OCI-LY3 (cell line): ENCODE results near the gene INTS11.

ENCODE experiments used
- H2AFZ ChIP-seq: fragments of 200-600, 300-600 bp; shearing (Covaris generic); 2 replicates; pipeline ENCODE4 v1.6.0; 2014; ENCODE audit warnings: antibody characterized with exemption, low read depth, low read length
- H3K27ac ChIP-seq: fragments of 200-600, 300-600 bp; sonication (generic); 2 replicates; pipeline ENCODE4 v1.5.1; 2014; ENCODE audit warnings: mild to moderate bottlenecking, low read length, moderate library complexity, mixed read lengths
- H3K27me3 ChIP-seq: fragments of 200-600, 300-600 bp; sonication (generic); 2 replicates; pipeline ENCODE4 v1.6.1; 2014; ENCODE audit warnings: low read depth, low read length, mixed read lengths
- H3K36me3 ChIP-seq: fragments of 200-600, 300-600 bp; sonication (generic); replicated peaks from 2 replicates; pipeline ENCODE3; 2014; ENCODE audit warnings: low read depth, low read length, mixed read lengths
- H3K4me1 ChIP-seq: fragments of 300-600, 200-600 bp; sonication (generic); 2 replicates; pipeline ENCODE4 v1.6.1; 2014; ENCODE audit warnings: low read length, mixed read lengths
- H3K4me2 ChIP-seq: fragments of 200-600, 300-600 bp; sonication (generic); 2 replicates; pipeline ENCODE4 v1.6.1; 2014; ENCODE audit warnings: low read length, mixed read lengths
- H3K4me3 ChIP-seq: fragments of 300-600, 200-600 bp; sonication (generic); 2 replicates; pipeline ENCODE4 v1.5.1; 2014; ENCODE audit warnings: antibody characterized with exemption, mild to moderate bottlenecking, low read length, moderate library complexity
- H3K79me2 ChIP-seq: fragments of 300-600, 200-600 bp; shearing (Covaris generic); 2 replicates; pipeline ENCODE4 v1.6.1; 2014; ENCODE audit warnings: mild to moderate bottlenecking, low read length, mixed read lengths
- H3K9ac ChIP-seq: fragments of 300-600, 200-600 bp; shearing (Covaris generic); 2 replicates; pipeline ENCODE4 v1.6.0; 2014; ENCODE audit warnings: mild to moderate bottlenecking, low read length, moderate library complexity
- H3K9me3 ChIP-seq: fragments of 200-600, 300-600 bp; shearing (Covaris generic); 2 replicates; pipeline ENCODE4 v1.6.1; 2014; ENCODE audit warnings: low read length, mixed read lengths; ENCODE audit not compliant: insufficient read depth
- H4K20me1 ChIP-seq: fragments of 200-600, 300-600 bp; sonication (generic); 2 replicates; pipeline ENCODE4 v1.6.1; 2016; ENCODE audit warnings: low read length, mixed read lengths; ENCODE audit not compliant: insufficient read depth
- EZH2phosphoT487 ChIP-seq: fragments of 200-600 bp; shearing (Covaris generic); IDR thresholded peaks from 2 replicates; pipeline ENCODE4 v1.6.1; 2018; ENCODE audit warnings: antibody characterized with exemption, mixed run types, low read depth
- TF ChIP-seq, protein P1 (sequence below): fragments of 200-600, 300-600 bp; sonication (generic); IDR thresholded peaks from 2 replicates; pipeline ENCODE4 v1.5.1; 2014; ENCODE audit warnings: antibody characterized with exemption, low read length, low read depth

The INTS11 gene

DNA sequence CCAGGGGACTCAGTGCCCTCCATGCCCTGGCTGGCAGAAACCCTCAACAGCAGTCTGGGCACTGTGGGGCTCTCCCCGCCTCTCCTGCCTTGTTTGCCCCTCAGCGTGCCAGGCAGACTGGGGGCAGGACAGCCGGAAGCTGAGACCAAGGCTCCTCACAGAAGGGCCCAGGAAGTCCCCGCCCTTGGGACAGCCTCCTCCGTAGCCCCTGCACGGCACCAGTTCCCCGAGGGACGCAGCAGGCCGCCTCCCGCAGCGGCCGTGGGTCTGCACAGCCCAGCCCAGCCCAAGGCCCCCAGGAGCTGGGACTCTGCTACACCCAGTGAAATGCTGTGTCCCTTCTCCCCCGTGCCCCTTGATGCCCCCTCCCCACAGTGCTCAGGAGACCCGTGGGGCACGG is 3.8 kb upstream of the INTS11 start:
- no peak overlapping the region for H3K4me3 ChIP-seq
- H3K4me2 ChIP-seq = no peak overlapping the region
- H3K9me3 ChIP-seq = no peaks in the 10 kb centered on the region
- peaks cover 12% of the 10 kb centered on the region for H3K4me1 ChIP-seq
- H2AFZ ChIP-seq = no peak overlapping the region
- H3K36me3 ChIP-seq = peaks cover 4% of the 10 kb centered on the region
- H3K9ac ChIP-seq = no peak overlapping the region
- peaks cover 6% of the 10 kb centered on the region; the same call in 1 of the 2 replicates for H4K20me1 ChIP-seq
- H3K27me3 ChIP-seq = no peaks in the 10 kb centered on the region
- H3K79me2 ChIP-seq = peaks cover 23% of the 10 kb centered on the region
- TF ChIP-seq, protein P1, sequence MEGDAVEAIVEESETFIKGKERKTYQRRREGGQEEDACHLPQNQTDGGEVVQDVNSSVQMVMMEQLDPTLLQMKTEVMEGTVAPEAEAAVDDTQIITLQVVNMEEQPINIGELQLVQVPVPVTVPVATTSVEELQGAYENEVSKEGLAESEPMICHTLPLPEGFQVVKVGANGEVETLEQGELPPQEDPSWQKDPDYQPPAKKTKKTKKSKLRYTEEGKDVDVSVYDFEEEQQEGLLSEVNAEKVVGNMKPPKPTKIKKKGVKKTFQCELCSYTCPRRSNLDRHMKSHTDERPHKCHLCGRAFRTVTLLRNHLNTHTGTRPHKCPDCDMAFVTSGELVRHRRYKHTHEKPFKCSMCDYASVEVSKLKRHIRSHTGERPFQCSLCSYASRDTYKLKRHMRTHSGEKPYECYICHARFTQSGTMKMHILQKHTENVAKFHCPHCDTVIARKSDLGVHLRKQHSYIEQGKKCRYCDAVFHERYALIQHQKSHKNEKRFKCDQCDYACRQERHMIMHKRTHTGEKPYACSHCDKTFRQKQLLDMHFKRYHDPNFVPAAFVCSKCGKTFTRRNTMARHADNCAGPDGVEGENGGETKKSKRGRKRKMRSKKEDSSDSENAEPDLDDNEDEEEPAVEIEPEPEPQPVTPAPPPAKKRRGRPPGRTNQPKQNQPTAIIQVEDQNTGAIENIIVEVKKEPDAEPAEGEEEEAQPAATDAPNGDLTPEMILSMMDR = no peak
- TF ChIP-seq EZH2phosphoT487 = no peak
- H3K27ac ChIP-seq = no peak overlapping the region

DNA sequence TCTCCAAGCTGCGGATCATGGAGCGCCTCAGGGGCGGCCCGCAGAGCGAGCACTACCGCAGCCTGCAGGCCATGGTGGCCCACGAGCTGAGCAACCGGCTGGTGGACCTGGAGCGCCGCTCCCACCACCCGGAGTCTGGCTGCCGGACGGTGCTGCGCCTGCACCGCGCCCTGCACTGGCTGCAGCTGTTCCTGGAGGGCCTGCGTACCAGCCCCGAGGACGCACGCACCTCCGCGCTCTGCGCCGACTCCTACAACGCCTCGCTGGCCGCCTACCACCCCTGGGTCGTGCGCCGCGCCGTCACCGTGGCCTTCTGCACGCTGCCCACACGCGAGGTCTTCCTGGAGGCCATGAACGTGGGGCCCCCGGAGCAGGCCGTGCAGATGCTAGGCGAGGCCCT is 2.8 kb upstream of the INTS11 start:
- TF ChIP-seq, protein P1 = no peak
- no peak for TF ChIP-seq EZH2phosphoT487
- no peaks in the 10 kb centered on the region for H3K9me3 ChIP-seq
- no peaks in the 10 kb centered on the region for H3K27me3 ChIP-seq
- H2AFZ ChIP-seq = no peak overlapping the region
- no peak overlapping the region for H3K9ac ChIP-seq
- peaks cover 15% of the 10 kb centered on the region for H3K4me1 ChIP-seq
- H3K27ac ChIP-seq = no peak overlapping the region
- H3K36me3 ChIP-seq = peaks cover 4% of the 10 kb centered on the region
- no peak overlapping the region for H3K4me2 ChIP-seq
- H3K4me3 ChIP-seq = no peak overlapping the region
- H4K20me1 ChIP-seq = peaks cover 12% of the 10 kb centered on the region; the same call in 1 of the 2 replicates
- peaks cover 30% of the 10 kb centered on the region for H3K79me2 ChIP-seq

DNA sequence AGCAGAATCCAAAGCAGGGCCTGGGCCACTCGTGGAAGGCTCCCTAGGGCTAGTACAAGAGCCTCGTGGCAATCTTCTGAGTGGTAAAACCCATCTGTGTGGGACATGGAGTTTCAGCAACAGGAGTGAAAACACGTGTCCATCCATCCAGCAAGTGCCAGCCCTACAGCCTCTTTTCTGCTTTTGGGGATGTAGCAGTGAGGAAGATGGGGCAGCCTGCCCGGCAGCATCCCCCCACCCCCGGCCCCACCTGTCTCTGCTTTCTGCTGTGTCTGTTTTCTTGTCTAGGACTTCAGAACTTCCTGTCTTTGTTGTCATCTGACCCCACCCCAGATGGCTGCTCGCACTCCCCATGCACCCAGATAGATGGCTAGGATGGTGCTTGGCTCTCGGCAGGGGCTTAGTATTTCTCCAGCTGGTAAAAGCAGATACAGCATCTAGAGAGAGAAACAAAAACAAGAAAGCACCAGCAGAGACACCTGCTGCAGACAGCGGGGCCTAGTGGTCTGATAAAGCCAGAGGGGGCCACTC is 1.7 kb upstream of the INTS11 start:
- peak overlapping the region; percentile 81 for H3K4me3 ChIP-seq
- H3K4me2 ChIP-seq = peak overlapping the region; percentile 94
- TF ChIP-seq, protein P1 = no peak
- no peak for TF ChIP-seq EZH2phosphoT487
- H2AFZ ChIP-seq = no peak overlapping the region
- H3K9ac ChIP-seq = peak overlapping the region; percentile 62; the same call in 1 of the 2 replicates
- H3K36me3 ChIP-seq = peaks cover 4% of the 10 kb centered on the region
- peaks cover 42% of the 10 kb centered on the region for H3K79me2 ChIP-seq
- H3K4me1 ChIP-seq = peaks cover 15% of the 10 kb centered on the region
- H3K27me3 ChIP-seq = no peaks in the 10 kb centered on the region
- H3K27ac ChIP-seq = no peak overlapping the region
- H3K9me3 ChIP-seq = no peaks in the 10 kb centered on the region
- peaks cover 21% of the 10 kb centered on the region for H4K20me1 ChIP-seq

DNA sequence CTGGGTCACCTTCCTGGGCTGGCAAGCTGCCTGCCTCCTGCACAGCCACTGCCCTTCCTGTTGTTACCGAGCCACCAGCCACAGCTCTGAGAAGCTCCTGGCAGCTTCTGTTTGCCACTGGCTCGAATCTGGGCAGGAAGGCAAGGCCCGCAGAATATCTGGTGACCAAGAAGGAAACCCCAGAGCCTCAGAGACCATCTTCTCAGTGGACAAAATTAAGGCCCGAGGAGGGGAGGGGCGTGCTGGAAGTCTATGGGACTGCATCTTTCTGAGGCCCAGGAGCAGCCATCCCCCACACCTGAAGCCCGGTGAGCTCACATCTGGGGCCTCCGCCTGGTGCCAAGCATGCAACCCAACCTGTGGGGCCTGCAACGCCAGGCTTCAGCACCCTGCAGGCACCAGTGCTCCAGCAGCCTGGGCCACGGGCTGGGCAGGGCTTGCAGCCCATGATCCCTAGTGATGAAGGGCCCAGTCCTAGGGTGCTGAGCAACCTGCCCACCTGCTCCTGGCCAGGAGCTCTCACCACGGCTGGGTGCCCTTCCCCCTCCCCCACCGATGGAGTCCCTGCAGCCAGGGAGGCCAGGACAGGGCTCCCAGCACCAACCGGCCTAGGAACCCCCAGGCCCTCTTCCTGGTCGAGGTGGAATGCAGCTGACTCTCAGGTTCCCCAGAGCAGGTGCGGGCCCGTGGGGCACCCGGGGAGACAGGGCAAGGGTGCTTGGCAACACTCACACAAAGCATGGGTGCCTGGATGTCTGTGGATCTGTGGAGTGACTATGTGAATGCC is 1.0 kb upstream of the INTS11 start:
- H2AFZ ChIP-seq = no peak overlapping the region
- H3K9ac ChIP-seq = peak overlapping the region; percentile 62
- H3K4me3 ChIP-seq = peak overlapping the region; percentile 81
- H3K36me3 ChIP-seq = peaks cover 4% of the 10 kb centered on the region
- peaks cover 15% of the 10 kb centered on the region for H3K4me1 ChIP-seq
- no peaks in the 10 kb centered on the region for H3K27me3 ChIP-seq
- H3K79me2 ChIP-seq = peaks cover 48% of the 10 kb centered on the region
- H4K20me1 ChIP-seq = peaks cover 27% of the 10 kb centered on the region
- peak overlapping the region; percentile 94 for H3K4me2 ChIP-seq
- TF ChIP-seq, protein P1 = no peak
- TF ChIP-seq EZH2phosphoT487 = no peak
- no peak overlapping the region for H3K27ac ChIP-seq
- H3K9me3 ChIP-seq = no peaks in the 10 kb centered on the region
